ENCODE results near the gene ZNF43.

- TF ChIP-seq, protein P1, sequence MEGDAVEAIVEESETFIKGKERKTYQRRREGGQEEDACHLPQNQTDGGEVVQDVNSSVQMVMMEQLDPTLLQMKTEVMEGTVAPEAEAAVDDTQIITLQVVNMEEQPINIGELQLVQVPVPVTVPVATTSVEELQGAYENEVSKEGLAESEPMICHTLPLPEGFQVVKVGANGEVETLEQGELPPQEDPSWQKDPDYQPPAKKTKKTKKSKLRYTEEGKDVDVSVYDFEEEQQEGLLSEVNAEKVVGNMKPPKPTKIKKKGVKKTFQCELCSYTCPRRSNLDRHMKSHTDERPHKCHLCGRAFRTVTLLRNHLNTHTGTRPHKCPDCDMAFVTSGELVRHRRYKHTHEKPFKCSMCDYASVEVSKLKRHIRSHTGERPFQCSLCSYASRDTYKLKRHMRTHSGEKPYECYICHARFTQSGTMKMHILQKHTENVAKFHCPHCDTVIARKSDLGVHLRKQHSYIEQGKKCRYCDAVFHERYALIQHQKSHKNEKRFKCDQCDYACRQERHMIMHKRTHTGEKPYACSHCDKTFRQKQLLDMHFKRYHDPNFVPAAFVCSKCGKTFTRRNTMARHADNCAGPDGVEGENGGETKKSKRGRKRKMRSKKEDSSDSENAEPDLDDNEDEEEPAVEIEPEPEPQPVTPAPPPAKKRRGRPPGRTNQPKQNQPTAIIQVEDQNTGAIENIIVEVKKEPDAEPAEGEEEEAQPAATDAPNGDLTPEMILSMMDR (IDR thresholded peaks at IDR 0.05 in 8 of 11, conservative IDR thresholded peaks at IDR 0.05 in 3 of 11), result no peak
- TF ChIP-seq POLR2A (IDR thresholded peaks at IDR 0.05), result no peak
Observed at GRCh38 chr19:21833733-21834132, 2.2 kb downstream of the ZNF43 start.

Measured in spleen (tissue), 7 donors.